GM12864 (cell line): ENCODE results near the gene SLC39A6.

Source experiments
- DNase-seq: peaks from one replicate; pipeline ENCODE4 v3.0.0-alpha.2; 2011; ENCODE audit warnings: low read depth
- H3K4me3 ChIP-seq: 2 replicates; pipeline ENCODE4 v1.5.1; 2011; ENCODE audit warnings: mild to moderate bottlenecking, low read depth, low read length, control low read depth
- TF ChIP-seq, protein P1 (sequence below): IDR thresholded peaks from 2 replicates; pipeline ENCODE4 v1.5.1; 2011; ENCODE audit warnings: low read depth, mild to moderate bottlenecking, moderate library complexity, low read length, control low read depth, inconsistent platforms; ENCODE audit errors: missing control alignments

SLC39A6 gene

DNA sequence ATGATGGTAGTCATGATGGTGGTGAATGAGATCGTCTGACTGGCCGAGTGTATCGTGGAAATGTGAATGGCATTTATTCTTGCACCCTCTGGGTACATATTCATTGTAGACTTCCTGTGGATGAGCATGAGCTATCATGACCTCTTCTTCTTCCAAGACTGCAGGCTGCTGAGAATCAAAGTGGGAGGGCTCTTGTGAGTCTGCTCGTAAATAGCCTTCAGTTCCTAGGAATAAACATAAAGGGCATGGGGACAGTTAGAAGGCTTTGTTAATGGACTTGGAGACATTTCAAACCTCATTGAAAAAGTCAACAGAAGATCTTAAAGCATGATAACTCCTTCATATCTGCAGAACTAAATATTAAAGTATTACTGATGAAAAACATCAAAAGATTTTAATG lies 14.9 kb downstream of the SLC39A6 start:
- H3K4me3 ChIP-seq: no peak overlapping the region
- TF ChIP-seq, protein P1, sequence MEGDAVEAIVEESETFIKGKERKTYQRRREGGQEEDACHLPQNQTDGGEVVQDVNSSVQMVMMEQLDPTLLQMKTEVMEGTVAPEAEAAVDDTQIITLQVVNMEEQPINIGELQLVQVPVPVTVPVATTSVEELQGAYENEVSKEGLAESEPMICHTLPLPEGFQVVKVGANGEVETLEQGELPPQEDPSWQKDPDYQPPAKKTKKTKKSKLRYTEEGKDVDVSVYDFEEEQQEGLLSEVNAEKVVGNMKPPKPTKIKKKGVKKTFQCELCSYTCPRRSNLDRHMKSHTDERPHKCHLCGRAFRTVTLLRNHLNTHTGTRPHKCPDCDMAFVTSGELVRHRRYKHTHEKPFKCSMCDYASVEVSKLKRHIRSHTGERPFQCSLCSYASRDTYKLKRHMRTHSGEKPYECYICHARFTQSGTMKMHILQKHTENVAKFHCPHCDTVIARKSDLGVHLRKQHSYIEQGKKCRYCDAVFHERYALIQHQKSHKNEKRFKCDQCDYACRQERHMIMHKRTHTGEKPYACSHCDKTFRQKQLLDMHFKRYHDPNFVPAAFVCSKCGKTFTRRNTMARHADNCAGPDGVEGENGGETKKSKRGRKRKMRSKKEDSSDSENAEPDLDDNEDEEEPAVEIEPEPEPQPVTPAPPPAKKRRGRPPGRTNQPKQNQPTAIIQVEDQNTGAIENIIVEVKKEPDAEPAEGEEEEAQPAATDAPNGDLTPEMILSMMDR: no peak
- DNase-seq: no peak

GRCh38 chr18:36112302-36112701 lies 16.8 kb downstream of the SLC39A6 start:
- TF ChIP-seq, protein P1: no peak
- no peak for DNase-seq
- H3K4me3 ChIP-seq: no peak overlapping the region

GRCh38 chr18:36109737-36110136 lies 19.4 kb downstream of the SLC39A6 start:
- DNase-seq: no peak

GRCh38 chr18:36108601-36109000 lies 20.5 kb downstream of the SLC39A6 start:
- H3K4me3 ChIP-seq: no peak overlapping the region
- DNase-seq: no peak
- TF ChIP-seq, protein P1: no peak

More at GRCh38 chr18:36109737-36110136, 19.4 kb downstream of the SLC39A6 start:
- no peak overlapping the region for H3K4me3 ChIP-seq
- TF ChIP-seq, protein P1: no peak

- DNase-seq: no peak
- no peak overlapping the region for H3K4me3 ChIP-seq
- TF ChIP-seq, protein P1: no peak
These were observed 20.9 kb downstream of the SLC39A6 start for GRCh38 chr18:36108196-36108595.

- TF ChIP-seq, protein P1: no peak
These were observed 21.7 kb downstream of the SLC39A6 start for GRCh38 chr18:36107477-36107876.

GRCh38 chr18:36104749-36105148 lies 24.4 kb downstream of the SLC39A6 start:
- no peak for DNase-seq
- TF ChIP-seq, protein P1: no peak
- H3K4me3 ChIP-seq: no peak overlapping the region

More at GRCh38 chr18:36107477-36107876, 21.7 kb downstream of the SLC39A6 start:
- H3K4me3 ChIP-seq: no peak overlapping the region
- no peak for DNase-seq
